GM13977 (cell line): ENCODE results near the gene MECP2.
A peak's percentile ranks its signal among the peaks of the same experiment; 100 is the strongest.

Experiments used
- DNase-seq: peaks from one replicate; pipeline ENCODE4 v3.0.0; 2012; ENCODE audit warnings: low spot score
- in situ Hi-C: fragments of 300-500 bp; cut with MboI; formaldehyde crosslinking; loops from one replicate; pipeline ENCODE4 v1.12.0; 2022; ENCODE audit warnings: low sequenced_read_pairs, low pct_unique_long_range_greater_than_20kb, mixed read lengths, inconsistent platforms; ENCODE audit not compliant: unreplicated experiment
- TF ChIP-seq, protein P1 (sequence below): IDR thresholded peaks from 2 replicates; pipeline ENCODE4 v1.5.1; 2012; ENCODE audit warnings: mild to moderate bottlenecking, control low read depth; ENCODE audit not compliant: insufficient read depth; ENCODE audit errors: extremely low read depth, missing control alignments

The MECP2 gene

DNA sequence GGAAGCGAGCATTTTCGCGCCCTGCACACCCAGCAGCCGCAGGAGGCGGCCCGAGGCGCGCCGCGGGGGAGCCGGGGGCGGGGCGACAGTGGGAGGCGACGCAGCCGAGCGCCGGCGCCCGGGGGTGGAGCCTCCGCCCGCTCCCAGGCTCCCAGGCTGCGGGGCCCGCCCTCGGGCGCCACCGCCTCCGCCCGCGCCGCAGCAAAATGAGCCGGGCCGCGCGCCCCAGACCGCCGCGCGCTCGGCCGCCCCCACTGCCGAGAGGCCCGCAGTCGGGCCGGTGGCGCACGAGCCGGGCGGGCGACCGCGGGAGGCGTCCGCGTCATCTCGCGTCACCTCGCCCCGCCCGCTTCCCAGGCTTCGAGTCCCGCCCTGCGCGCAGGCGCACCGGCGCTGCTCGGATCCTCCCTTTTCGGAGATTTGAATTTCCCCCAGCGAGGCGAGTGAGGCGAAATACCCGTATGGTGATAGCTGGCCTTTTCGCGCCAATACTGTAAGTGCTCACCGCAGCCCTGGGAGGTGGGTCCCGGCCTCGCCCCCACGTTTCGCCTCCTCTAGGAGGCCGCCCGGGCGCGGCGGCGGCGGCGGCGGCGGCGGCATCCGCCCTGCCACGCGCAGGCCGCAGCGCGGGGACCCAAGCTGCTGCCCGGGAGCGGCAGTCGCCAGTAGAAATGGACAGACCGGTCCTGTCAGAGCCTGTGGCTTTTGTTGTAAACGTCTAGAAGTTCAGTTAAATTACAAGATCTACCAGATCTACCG is 125.0 kb downstream of the MECP2 start, which contains the start of gene TMEM187:
Gene TMEM187 (plus strand): TSS at position 387 of the 759 bp plus-strand sequence. CDS start 9,309 bp downstream, outside the sequence.
- in situ Hi-C loops: no loop called here
- peak; percentile 96 for DNase-seq
- TF ChIP-seq, protein P1, sequence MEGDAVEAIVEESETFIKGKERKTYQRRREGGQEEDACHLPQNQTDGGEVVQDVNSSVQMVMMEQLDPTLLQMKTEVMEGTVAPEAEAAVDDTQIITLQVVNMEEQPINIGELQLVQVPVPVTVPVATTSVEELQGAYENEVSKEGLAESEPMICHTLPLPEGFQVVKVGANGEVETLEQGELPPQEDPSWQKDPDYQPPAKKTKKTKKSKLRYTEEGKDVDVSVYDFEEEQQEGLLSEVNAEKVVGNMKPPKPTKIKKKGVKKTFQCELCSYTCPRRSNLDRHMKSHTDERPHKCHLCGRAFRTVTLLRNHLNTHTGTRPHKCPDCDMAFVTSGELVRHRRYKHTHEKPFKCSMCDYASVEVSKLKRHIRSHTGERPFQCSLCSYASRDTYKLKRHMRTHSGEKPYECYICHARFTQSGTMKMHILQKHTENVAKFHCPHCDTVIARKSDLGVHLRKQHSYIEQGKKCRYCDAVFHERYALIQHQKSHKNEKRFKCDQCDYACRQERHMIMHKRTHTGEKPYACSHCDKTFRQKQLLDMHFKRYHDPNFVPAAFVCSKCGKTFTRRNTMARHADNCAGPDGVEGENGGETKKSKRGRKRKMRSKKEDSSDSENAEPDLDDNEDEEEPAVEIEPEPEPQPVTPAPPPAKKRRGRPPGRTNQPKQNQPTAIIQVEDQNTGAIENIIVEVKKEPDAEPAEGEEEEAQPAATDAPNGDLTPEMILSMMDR: no peak
